HG02623 (cell line): ENCODE measurements around the gene ULK3.

Source experiments
- ATAC-seq: cut with Tn5 transposase; IDR thresholded peaks from one replicate; pipeline ENCODE4 v1.9.1; 2021; ENCODE audit warnings: moderate library complexity; ENCODE audit not compliant: unreplicated experiment

The ULK3 gene

DNA sequence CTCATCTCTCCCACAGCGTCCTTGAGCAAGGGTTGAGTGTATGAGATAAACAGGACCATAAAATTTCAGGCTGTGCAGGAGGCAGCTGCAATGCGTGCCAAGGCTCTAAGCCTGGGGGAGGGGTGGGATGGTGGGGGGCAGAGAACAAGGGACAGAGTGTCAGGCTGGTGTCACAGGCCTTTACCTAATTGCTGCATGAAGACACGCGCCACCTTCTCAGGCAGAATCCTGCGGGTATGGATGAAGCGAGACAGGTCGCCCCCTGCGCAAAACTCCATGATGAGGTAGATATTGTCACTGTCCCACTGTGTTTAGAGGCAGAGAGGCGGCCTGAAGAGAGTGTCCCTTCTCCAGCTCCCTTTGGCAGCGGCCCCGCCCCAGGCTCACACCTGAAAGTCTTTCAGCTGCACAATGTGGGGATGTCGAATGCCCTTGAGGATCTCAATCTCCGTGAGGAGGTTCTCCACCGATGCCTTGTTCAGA lies 1.0 kb downstream of the ULK3 start:
- ATAC-seq, result no peak

DNA sequence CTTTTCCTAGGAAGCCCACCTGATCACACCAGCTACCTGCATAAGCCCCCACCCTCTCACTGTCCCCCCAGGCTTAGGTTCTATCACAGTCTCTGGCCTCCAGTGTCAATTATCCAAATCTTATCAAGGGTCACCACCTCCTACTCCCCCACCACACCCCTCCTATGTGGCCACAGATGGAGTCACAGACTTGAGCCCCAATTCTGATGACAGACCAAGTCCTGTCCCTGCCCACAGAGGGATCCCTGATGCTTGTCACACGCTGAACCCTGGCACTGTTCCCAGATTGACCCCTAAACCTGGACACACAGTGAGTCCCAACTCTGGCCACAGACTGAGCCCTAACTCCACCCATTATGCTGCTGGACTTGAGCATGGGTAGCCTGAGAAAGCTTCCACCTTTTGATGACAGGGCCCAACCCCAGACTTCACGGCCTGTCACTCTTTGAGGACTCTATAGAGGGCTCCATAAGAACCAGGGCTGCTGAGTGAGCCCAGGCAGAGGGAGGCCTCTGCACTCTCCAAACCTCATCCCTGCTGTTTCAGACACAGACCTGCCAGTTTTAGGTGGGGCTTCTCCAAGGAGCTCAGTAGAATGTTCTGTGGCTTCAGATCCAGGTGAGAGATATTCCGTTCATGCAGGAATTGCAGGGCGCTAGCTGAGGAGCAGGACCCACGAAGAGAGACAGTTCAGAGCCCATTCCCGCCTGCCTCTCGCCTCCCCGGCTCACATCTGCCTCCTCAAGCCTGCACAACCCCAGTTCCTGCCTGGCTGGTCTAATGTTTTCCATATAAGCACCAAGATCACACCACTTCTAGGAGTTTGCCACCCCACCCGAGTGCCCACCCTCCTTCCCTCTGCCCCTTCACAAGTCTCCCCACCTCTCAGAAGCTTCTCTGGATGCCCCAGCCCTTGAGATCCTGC lies 1.8 kb downstream of the ULK3 start:
- ATAC-seq, result no peak

DNA sequence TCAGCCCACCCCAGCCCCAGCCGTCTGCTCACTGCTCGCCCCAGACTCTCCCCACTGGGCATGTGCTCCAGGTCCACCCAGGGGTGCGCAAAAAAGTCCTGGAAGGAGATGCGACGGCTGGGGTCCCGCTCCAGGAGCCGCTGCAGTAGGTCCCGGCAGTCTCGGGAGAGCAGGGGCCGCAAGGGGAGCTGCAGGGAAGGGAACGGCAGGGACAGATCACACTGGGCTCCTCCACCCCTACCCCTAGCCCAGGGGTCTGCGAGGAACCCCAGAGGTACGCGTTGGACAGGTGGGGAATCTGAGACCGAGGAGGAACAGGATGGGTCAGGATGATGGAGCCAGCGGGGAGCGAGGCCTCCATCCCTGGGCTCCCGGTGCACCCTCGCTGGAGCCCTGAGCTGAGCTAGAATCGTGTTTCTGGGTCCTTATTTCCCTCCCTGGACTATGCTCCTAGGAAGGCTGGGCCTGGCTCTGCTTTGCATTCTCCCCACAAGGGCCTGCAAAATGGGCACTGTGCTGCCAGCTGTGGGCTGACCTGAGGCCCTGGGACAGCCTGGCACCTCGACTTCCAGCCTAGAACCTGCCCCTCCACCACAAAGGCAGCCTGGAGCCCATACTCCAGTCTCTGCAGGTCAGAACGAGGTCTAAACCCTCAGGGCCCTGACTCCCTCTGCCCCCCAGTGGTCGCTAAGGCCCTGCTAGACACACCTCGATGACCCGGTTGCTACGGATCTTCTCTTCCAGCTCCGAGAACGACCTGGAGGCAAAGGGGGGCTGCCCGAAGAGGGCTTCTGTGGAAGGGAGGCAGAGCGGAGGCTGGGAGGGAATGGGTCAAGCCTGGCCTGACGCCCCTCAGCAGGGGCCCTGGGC lies 3.2 kb downstream of the ULK3 start:
- ATAC-seq, result no peak

DNA sequence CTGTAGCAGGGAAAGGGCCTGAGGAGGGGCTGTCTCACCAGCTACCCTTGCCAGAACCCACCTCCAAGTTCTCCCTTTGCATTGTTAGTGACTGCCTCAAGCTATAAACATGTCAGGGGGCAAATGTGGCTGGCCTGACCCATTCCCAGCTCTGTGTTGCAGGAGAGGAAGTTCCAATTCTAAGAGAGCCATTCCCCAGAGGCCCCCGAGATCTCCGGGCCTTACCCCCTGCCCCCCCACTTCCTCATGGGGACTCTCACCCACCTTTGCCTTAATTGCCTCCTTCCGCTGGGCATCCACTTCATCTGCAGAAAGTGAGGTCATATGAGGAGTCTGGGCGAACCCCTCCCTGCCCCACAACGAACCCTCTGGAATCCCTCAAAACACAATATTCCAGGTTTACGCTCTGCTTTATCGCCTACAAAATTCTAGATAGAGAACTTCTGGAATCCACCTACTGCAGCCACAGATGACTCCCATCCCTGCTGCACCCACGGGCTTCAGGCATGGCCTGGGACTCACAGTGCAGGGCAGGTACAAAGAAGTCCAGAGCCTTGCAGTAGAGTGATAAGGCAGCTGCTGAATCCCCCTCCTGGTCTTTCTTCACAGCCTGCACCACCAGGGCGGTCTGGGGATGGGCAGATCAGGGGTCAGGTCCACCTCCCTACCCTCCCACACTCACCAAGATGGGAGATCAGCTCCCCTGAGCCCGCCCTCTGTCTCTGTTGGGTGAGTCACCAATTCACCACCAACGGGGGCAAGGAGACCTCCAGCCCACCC lies 4.0 kb downstream of the ULK3 start:
- no peak for ATAC-seq

DNA sequence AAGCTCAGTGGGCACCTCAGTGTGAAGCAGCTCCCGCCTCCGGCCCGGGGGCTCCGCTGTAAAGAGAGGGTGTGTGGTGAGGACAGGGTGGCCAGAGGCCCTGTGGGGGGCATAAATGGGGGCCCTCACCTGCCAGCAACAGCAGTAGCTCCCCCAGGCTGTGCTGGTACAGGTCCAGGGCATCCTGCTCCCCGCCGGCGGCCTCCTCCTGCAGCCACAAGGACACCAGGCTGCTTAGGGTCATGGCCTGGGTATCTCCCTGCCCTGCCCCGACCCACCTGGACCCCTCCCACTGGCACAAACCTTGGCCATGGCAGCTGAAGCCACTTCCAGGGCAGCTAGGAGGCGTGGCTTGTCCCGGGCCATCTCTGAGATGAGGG lies 4.8 kb downstream of the ULK3 start:
- ATAC-seq, result no peak

DNA sequence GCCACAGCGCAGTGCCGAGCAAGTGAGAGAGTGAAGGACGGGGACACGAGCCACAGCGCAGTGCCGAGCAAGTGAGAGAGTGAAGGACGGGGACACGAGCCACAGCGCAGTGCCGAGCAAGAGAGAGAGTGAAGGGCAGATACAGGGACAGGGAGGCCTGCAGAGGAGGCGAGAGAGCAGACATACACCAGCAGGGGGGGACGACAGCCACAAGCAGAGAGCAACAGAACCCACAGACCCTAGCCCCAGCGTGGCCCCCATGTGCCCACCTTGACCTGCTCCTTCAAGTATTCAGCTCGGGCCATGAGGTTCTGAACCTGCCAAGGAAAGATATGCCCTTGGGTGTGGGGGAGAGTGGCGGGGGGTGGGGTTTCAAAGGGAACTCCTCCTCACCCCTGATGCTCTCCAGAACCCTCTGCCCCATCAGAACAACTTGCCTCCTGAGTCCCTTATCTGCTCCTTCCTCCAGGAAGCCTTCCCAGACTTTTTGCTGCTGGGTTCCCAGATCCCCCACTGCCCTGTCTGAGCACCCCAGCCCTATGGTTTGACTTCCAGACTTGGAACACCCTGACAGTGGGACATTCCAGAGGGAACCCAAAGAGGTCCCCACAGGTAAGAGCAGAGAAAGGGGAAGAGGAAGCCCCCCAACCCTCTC lies 5.3 kb downstream of the ULK3 start:
- no peak for ATAC-seq

DNA sequence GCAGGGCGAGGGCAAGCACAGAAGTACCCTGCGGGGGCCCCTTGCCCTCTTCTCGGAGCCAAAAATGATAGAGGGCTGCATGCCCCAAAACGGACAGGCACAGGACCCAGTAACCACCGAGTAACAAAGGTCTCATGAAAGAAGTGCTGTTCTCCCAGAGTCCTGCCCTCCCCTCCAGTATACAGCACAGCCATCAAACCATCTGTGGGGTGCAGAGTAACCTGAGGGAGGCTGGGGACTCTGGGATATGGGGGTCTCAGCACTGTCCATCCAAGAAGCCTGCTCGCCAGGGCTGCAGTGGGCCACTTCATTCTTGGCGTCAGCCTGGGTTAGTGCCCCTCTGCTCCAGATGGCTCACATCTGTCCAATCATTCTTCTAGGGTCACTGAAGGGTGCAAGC lies 6.1 kb downstream of the ULK3 start:
- ATAC-seq, result no peak

DNA sequence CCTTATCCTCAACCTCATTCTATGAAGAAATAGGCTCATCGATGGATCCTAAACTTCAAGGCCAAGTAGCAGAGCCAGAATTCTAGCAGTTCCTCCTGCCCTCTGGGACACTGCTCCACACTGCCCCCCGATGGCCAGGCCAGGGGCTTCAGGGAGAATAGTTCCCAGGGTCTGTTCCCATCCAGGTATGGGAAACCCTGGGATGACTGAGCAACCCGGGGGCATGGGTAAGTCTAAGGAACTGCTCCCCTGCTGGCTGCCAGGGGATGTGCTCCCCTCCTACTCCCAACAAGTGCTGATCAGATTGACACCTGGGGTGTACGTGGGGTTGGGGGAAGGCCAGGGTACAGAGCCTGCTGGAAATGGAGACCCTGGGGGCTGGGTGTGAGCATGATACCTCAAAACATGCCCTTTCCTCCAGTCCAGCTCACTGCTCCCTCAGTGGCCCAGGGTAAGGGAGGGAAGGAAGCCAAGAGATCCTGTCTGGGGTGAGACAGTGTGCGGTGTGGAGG lies 7.6 kb downstream of the ULK3 start:
- ATAC-seq, result no peak

DNA sequence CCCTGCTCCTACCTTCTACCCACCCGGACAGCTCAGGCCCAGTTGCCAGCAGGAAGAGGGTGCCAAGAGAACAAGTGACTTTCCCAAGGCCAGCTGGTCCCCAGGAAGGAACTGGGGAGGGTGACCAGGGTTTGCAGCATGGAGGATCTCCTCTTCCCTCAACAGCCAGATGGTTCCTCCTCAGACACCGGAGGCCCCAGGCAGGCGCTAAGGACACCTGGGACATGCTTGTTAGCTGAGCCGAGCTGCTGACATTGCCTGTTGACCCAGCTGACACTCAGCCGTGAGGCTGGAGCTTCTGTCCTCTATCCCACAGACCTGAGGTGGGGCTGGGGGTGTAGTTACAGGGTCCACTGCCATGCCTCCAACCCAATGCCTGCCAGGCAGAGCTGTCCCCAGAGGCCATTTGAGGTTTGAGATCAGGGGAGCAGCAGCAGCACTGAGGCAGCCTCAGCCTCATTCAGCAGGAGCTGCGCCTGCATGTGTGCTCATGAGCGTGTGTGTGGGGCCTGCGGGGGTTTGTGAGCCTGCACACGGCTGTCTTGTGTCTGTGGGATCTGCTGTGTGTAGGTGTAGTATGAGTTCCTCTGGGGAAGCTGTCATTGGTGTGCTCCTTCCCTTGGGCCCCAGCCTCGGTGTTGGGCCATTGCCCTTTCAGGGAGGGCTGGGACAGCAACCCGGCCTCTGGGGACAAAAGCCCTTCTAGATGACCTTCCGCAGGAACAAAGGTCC lies 9.4 kb downstream of the ULK3 start:
- no peak for ATAC-seq

DNA sequence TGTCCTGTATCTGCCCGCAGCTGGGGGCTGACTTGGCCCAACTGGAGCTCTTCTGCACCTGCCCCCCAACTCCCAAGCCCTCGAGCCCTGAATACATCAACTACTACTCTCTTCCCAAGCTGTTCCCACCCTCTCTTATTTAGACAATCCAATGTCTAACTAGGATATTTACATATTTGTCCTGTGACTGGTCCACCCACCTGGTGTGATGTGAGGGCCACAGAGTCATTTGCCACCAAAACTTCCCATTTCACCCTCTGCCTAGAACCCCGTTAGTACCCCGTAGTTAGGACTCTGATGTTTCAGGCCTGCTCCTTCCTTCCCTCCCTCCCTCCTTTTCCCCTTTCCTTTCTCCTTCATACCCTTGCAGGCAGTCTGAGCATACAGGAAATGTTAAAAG lies 10.1 kb downstream of the ULK3 start:
- ATAC-seq, result no peak

DNA sequence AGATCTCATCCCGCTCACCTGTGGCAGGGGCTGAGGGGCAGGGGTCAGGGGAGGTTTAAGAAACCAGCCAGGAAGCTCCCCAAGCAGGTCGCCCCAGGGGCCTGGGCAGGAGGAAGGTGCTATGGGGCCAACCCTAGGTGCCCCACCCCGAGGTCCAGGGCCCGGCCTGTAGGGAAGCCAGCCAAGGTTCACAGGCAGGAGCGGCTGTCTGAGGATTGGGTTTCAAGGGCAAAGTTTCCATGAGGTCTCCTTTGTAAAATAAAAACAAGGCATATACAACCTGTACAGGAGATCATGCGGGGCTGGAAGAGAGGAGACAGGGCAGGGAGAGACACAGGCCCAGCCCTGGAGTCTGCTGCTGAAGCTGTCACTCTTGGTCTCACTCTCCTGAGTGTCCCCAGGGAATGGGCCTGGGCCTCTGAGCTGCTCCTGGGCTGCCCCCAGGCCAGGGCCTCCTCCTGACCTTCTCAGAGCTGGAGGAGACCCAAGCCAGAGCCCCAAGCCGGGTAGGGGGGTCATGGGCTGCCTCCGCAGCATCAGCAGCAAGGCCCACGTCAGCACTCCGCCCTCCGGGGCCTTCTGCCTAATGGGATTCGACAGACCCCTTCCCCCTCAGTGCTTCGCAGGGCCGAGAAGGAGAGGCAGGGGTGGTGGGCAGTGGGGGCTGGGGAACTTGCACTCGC lies 11.0 kb downstream of the ULK3 start:
- ATAC-seq, result no peak

DNA sequence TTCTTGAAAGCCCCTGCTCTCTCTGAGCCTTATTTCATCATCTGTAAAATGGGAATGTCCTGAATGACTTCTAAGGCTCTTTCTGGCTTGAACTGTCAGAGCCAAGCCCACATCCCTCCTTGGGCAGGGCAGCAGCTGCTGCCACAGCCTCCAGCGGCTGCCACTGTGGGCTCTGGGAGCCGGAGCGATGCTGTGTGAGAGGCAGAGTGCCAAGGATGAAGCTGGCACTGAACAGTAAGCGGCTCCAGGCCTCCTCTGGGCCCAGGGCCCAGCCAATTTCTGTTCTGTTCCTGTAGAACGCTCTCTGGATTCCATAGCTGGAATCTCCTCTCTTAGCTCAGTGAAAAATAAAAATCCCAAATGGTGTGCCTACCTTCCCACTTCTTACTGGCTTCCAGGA lies 12.1 kb downstream of the ULK3 start:
- no peak for ATAC-seq

DNA sequence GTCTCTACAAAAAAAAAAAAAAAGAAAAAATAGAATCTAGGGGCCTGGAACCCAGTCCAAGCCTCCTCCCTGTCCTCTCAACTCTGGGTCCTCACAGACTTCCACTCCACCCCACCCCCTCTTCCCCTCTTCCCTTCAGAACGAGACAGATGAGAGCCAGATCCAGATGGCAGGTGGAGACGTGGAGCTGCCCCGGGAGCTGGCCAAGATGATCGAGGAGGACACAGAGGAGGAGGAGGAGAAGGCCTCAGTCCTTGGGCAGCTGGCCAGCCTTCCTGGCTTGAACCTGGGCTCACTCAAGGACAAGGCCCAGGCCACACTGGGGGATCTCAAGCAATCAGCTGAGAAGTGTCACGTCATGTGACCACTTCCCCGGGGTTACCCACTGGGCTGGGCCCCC lies 13.0 kb downstream of the ULK3 start:
- ATAC-seq, result no peak

DNA sequence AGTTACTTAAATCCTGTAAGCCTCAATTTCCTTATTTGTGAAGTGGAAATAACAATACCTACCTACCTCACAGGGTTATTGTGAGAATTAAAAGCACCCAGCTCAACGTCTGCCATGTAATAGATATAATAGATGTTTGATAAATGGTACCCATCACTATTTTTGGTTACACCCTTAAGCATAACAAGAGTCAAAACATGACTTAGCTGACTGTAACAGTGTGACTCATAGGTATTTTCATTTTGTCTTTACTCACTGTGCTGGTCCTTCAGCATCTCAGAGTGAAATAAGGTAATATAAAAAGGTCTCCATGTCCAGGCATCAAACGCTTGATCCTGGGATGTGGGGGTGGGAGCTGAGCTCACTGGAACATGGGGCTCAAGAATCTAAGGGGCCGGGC lies 13.5 kb downstream of the ULK3 start:
- ATAC-seq, result no peak

DNA sequence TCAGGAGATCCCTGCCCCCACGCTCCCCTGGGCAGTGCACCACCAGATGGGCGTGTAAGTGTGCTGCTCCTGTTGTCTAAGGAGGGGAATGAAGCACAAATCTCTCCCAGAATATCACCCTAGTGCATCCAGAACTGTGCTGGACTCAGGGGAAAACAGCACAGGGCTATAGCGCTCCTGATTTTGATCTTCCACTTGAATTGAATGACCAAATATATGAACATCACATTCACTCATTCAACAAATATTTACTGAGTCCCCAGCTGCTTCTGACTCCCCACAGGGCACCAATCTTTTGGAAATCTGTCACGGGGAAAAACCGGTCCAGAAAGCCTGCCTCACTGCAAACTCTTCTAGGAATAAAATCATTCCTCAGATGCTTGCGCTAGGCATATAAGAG lies 14.1 kb downstream of the ULK3 start:
- no peak for ATAC-seq

DNA sequence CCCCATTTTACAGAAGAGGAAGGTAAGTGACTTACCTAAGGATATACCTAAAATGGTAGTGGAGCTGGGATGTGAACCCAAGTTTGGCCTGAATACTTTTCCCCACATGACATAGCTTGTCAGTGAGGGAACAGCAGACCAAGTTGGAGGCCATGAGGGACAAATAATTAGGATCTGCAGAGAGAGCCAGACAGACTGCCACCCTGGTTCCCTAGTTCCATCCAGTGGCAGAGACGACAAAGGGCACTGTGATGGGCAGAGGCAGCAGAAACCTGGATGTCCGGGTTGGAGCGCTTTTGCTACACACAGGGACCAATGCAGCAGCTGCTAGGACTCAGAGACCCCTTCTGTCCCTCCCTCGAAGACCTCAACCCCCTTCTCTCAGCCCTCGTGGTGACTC lies 15.3 kb downstream of the ULK3 start:
- ATAC-seq, result no peak

DNA sequence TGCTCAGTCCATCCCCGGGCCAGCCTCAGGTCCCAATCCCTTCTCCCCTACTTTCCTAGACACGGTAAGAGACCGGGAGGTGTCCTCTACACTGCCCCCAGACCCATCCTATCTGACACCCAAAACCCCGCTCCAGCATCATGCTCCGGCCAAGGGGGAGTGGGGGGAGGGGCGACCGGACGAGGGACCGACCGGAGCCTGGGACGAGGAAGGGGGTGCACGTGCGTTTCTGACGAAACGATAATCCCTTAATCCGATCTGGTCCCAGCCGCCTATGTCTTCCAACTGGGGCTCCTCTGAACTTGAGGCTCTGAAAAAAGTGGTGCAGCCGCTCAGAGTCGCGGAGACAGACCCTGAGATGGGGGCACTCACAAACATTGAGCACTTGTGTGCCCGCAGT lies 16.0 kb downstream of the ULK3 start:
- ATAC-seq, result no peak

DNA sequence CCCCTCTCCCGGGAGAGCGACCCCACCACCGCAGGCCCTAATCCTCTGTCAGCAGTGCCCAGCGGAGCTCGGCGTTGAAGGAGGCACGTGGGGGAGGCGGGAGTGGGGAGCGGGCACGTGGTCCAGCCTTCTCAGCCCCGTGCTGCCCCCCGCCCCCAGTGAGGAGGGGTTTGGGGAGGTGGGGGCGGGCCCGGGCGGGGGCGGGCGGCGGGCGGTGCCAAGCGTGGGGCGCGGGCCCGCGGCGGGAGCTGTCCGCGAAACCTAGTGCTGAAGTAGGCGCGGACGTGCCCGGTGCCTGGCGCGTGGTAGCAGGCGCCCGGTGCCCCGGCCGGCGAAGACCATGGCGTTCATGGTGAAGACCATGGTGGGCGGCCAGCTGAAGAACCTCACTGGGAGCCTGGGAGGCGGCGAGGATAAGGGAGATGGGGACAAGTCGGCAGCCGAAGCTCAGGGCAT lies 16.6 kb downstream of the ULK3 start, which contains the start of gene CPLX3:
Gene CPLX3 (plus strand): TSS at position 264 of the 456 bp plus-strand sequence. CDS start 77 bp downstream, at position 341.
- ATAC-seq, result no peak

DNA sequence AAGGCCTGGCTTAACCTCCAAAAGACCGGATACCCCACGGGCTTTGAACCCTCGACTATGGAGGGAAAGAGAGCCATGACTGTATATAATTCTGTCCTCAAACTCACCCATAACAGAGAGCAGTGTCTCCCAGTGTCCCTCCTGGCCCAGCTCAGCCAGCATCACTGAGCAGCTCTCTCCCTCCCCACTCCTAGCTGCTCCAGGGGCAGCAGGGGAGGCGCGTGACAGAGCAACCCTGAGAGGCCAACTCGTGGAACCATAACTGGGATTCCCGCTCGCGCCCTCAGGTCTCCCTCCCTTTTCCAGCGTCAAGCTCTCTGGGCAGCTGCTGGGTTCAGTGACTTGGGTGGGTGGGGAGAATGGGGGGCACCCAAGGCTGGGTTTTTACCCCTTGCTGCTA lies 17.1 kb downstream of the ULK3 start:
- ATAC-seq, result no peak
